HUES6 (cell line): ENCODE results near the gene ASPM.
"Not testable (repeated sequence)": the region's sequence is repeated elsewhere in the genome, so short reads cannot be mapped to it uniquely, and the experiment has no call there.

Experiments
- H3K27ac ChIP-seq: 2 replicates; pipeline ENCODE4 v1.7.0; 2013; ENCODE audit warnings: low read depth, mild to moderate bottlenecking, low read length, inconsistent platforms
- H3K27me3 ChIP-seq: 2 replicates; pipeline ENCODE4 v1.6.1; 2013; ENCODE audit warnings: low read length; ENCODE audit not compliant: control insufficient read depth, insufficient read depth
- H3K36me3 ChIP-seq: 2 replicates; pipeline ENCODE4 v1.6.1; 2013; ENCODE audit warnings: low read length; ENCODE audit not compliant: control insufficient read depth, insufficient read depth
- H3K4me1 ChIP-seq: 2 replicates; pipeline ENCODE4 v1.6.1; 2013; ENCODE audit warnings: low read length; ENCODE audit not compliant: control insufficient read depth, insufficient read depth
- H3K4me3 ChIP-seq: 2 replicates; pipeline ENCODE4 v1.5.1; 2013; ENCODE audit warnings: low read depth, low read length
- H3K9ac ChIP-seq: one replicate; pipeline ENCODE4 v1.6.1; 2013; ENCODE audit warnings: mild to moderate bottlenecking, low read length
- H3K9me3 ChIP-seq: 2 replicates; pipeline ENCODE4 v1.6.1; 2013; ENCODE audit warnings: low read depth, low read length; ENCODE audit not compliant: control insufficient read depth, insufficient read depth

ASPM gene

GRCh38 chr1:197103300-197103699 lies 43.2 kb downstream of the ASPM start:
- no peaks in the 10 kb centered on the region for H3K4me1 ChIP-seq
- H3K36me3 ChIP-seq = peaks cover 59% of the 10 kb centered on the region

GRCh38 chr1:197101978-197102377 lies 44.5 kb downstream of the ASPM start:
- H3K9ac ChIP-seq = no peak overlapping the region
- H3K36me3 ChIP-seq = peaks cover 56% of the 10 kb centered on the region
- H3K27ac ChIP-seq = no peak overlapping the region
- no peaks in the 10 kb centered on the region for H3K4me1 ChIP-seq
- H3K9me3 ChIP-seq = peaks cover 27% of the 10 kb centered on the region
- H3K4me3 ChIP-seq = no peak overlapping the region
- no peaks in the 10 kb centered on the region for H3K27me3 ChIP-seq

More at GRCh38 chr1:197103300-197103699, 43.2 kb downstream of the ASPM start:
- no peak overlapping the region for H3K9ac ChIP-seq
- no peak overlapping the region for H3K4me3 ChIP-seq
- no peaks in the 10 kb centered on the region for H3K27me3 ChIP-seq
- no peak overlapping the region for H3K27ac ChIP-seq
- H3K9me3 ChIP-seq = peaks cover 27% of the 10 kb centered on the region

- H3K27me3 ChIP-seq = no peaks in the 10 kb centered on the region
- H3K4me3 ChIP-seq = no peak overlapping the region
- no peaks in the 10 kb centered on the region for H3K4me1 ChIP-seq
- peaks cover 56% of the 10 kb centered on the region for H3K36me3 ChIP-seq
- no peak overlapping the region for H3K9ac ChIP-seq
- no peak overlapping the region; the same call in 1 of the 2 replicates for H3K27ac ChIP-seq
- H3K9me3 ChIP-seq = peaks cover 27% of the 10 kb centered on the region
Measured at GRCh38 chr1:197100677-197101076, 45.8 kb downstream of the ASPM start.

GRCh38 chr1:197099444-197099843 lies 47.0 kb downstream of the ASPM start:
- Histone ChIP-seq H3K36me3 (peaks cover 54% of the 10 kb centered on the region), H3K9me3 (peaks cover 27% of the 10 kb centered on the region), H3K27ac (no peak overlapping the region), H3K27me3 (no peaks in the 10 kb centered on the region), H3K4me1 (no peaks in the 10 kb centered on the region), H3K4me3 (no peak overlapping the region), H3K9ac (no peak overlapping the region)

- H3K36me3 ChIP-seq = peaks cover 54% of the 10 kb centered on the region
- not testable (repeated sequence) for H3K27ac ChIP-seq, H3K9ac ChIP-seq, H3K9me3 ChIP-seq, H3K27me3 ChIP-seq, H3K4me1 ChIP-seq, H3K4me3 ChIP-seq
Measured at GRCh38 chr1:197096971-197097370, 49.5 kb downstream of the ASPM start.

GRCh38 chr1:197096137-197096536 lies 50.3 kb downstream of the ASPM start:
- Histone ChIP-seq H3K36me3 (peaks cover 62% of the 10 kb centered on the region), H3K27me3 (no peaks in the 10 kb centered on the region), H3K9me3 (no peaks in the 10 kb centered on the region), H3K4me1 (no peaks in the 10 kb centered on the region), H3K27ac (no peak overlapping the region), H3K4me3 (no peak overlapping the region), H3K9ac (no peak overlapping the region)

GRCh38 chr1:197093226-197093885 lies 53.1 kb downstream of the ASPM start:
- H3K27ac ChIP-seq = no peak overlapping the region
- H3K9ac ChIP-seq = no peak overlapping the region
- peaks cover 83% of the 10 kb centered on the region for H3K36me3 ChIP-seq
- no peaks in the 10 kb centered on the region for H3K27me3 ChIP-seq
- H3K9me3 ChIP-seq = no peaks in the 10 kb centered on the region
- H3K4me3 ChIP-seq = no peak overlapping the region
- H3K4me1 ChIP-seq = no peaks in the 10 kb centered on the region

- Histone ChIP-seq H3K4me3 (no peak overlapping the region), H3K4me1 (no peaks in the 10 kb centered on the region), H3K27me3 (no peaks in the 10 kb centered on the region), H3K9me3 (no peaks in the 10 kb centered on the region), H3K27ac (no peak overlapping the region), H3K36me3 (peaks cover 89% of the 10 kb centered on the region), H3K9ac (no peak overlapping the region)
Measured at GRCh38 chr1:197092491-197093023, 53.9 kb downstream of the ASPM start.

GRCh38 chr1:197083474-197083873 lies 63.0 kb downstream of the ASPM start:
- Histone ChIP-seq H3K27me3 (no peaks in the 10 kb centered on the region), H3K27ac (no peak overlapping the region), H3K4me1 (no peaks in the 10 kb centered on the region), H3K4me3 (no peak overlapping the region), H3K36me3 (peaks cover 69% of the 10 kb centered on the region), H3K9me3 (peaks cover 44% of the 10 kb centered on the region), H3K9ac (no peak overlapping the region)

GRCh38 chr1:197081117-197081753 lies 65.2 kb downstream of the ASPM start:
- Histone ChIP-seq H3K27me3 (no peaks in the 10 kb centered on the region), H3K9ac (no peak overlapping the region), H3K4me3 (no peak overlapping the region), H3K9me3 (peaks cover 44% of the 10 kb centered on the region), H3K36me3 (peaks cover 47% of the 10 kb centered on the region), H3K27ac (no peak overlapping the region), H3K4me1 (no peaks in the 10 kb centered on the region)

GRCh38 chr1:197080323-197080722 lies 66.1 kb downstream of the ASPM start:
- Histone ChIP-seq H3K4me3 (no peak overlapping the region), H3K36me3 (peaks cover 38% of the 10 kb centered on the region), H3K27ac (no peak overlapping the region), H3K4me1 (no peaks in the 10 kb centered on the region), H3K9ac (no peak overlapping the region), H3K27me3 (no peaks in the 10 kb centered on the region), H3K9me3 (peaks cover 42% of the 10 kb centered on the region)
